T-cell (primary cell): Measurements from ENCODE around the gene RBP2. TPM values are rescaled to one million over a fixed set of nuclear protein-coding genes. Genes with fewer than 3 reads are reported as not detected.

ENCODE experiments used
- ATAC-seq, 4 experiments: fragments of 200-7000 bp in 3 of 4; fragments of 150-1000 bp in 1 of 4; cut with Tn5 transposase; replicated peaks in 1 of 4; 1 replicate in 3 of 4; 2 replicates in 1 of 4; pipeline ENCODE4 v1.10.0; 2021; ENCODE audit warnings: moderate library complexity in 3 of 4, mild to moderate bottlenecking in 2 of 4, moderate number of reproducible peaks in 1 of 4
- CTCF ChIA-PET, 2 donors: fragments of 300-600 bp; sonication (Branson Sonifier 250); formaldehyde crosslinking; loops; one replicate each; lab custom pipeline; 2022; ENCODE audit warnings: antibody characterized with exemption in 2 of 2; lab: Charles Lee
- POLR2A ChIA-PET, 2 donors: fragments of 300-600 bp; sonication (Branson Sonifier 250); formaldehyde crosslinking; loops; one replicate each; lab custom pipeline; 2022; ENCODE audit warnings: antibody characterized with exemption in 2 of 2; lab: Charles Lee
- DNase-seq, 35 experiments: peaks; one replicate each; pipeline versions ENCODE4 v3.0.0 to v3.0.0-alpha.2; 2013 to 2023
- H3K27ac ChIP-seq: one replicate; pipeline ENCODE4 v1.5.1; 2013; ENCODE audit warnings: low read length
- H3K27me3 ChIP-seq, 2 experiments: replicated peaks in 1 of 2; 1 replicate in 1 of 2; 2 replicates in 1 of 2; pipeline versions ENCODE4 v1.6.1 to v1.7.0; 2013; ENCODE audit warnings: low read length in 1 of 2, mixed read lengths in 1 of 2; ENCODE audit not compliant: control insufficient read depth in 2 of 2, insufficient read depth in 2 of 2; ENCODE audit errors: extremely low read depth in 1 of 2
- H3K36me3 ChIP-seq, 2 donors: 1 replicate in 1 of 2; 2 replicates in 1 of 2; pipeline versions ENCODE4 v1.6.1 to v1.7.0; 2013; ENCODE audit warnings: low read length in 1 of 2; ENCODE audit not compliant: control insufficient read depth in 2 of 2, insufficient read depth in 1 of 2; ENCODE audit errors: extremely low read depth in 1 of 2
- H3K4me1 ChIP-seq, 2 experiments: 1 replicate in 1 of 2; 2 replicates in 1 of 2; pipeline versions ENCODE4 v1.6.1 to v1.7.0; 2013; ENCODE audit warnings: low read length in 2 of 2, mixed read lengths in 1 of 2; ENCODE audit not compliant: insufficient read depth in 2 of 2, control insufficient read depth in 1 of 2; ENCODE audit errors: extremely low read depth in 1 of 2
- H3K4me3 ChIP-seq, 2 donors: 1 replicate in 1 of 2; 2 replicates in 1 of 2; pipeline versions ENCODE4 v1.5.1 to v1.7.0; 2013; ENCODE audit warnings: mild to moderate bottlenecking in 2 of 2, low read length in 1 of 2, moderate library complexity in 1 of 2; ENCODE audit not compliant: control insufficient read depth in 1 of 2; ENCODE audit errors: extremely low read depth in 1 of 2
- H3K9me3 ChIP-seq: 2 replicates; pipeline ENCODE4 v1.7.0; 2013
- H3K27ac Mint-ChIP-seq, 2 donors: one replicate each; pipeline ENCODE4 v1.8.0; 2020 to 2021; ENCODE audit warnings: mild to moderate bottlenecking in 2 of 2, mixed read lengths in 2 of 2
- H3K27me3 Mint-ChIP-seq, 2 donors: one replicate each; pipeline ENCODE4 v1.8.0; 2021 to 2022; ENCODE audit warnings: mixed read lengths in 2 of 2
- H3K36me3 Mint-ChIP-seq: one replicate; pipeline ENCODE4 v1.8.0; 2021; ENCODE audit warnings: mixed read lengths
- H3K4me1 Mint-ChIP-seq, 3 donors: one replicate each; pipeline ENCODE4 v1.8.0; 2020 to 2022; ENCODE audit warnings: mixed read lengths in 3 of 3, mild to moderate bottlenecking in 1 of 3
- H3K4me3 Mint-ChIP-seq, 3 donors: one replicate each; pipeline ENCODE4 v1.8.0; 2020 to 2022; ENCODE audit warnings: mild to moderate bottlenecking in 3 of 3, mixed read lengths in 3 of 3, moderate library complexity in 3 of 3
- H3K9me3 Mint-ChIP-seq, 3 donors: one replicate each; pipeline ENCODE4 v1.8.0; 2020 to 2022; ENCODE audit warnings: mixed read lengths in 3 of 3
- whole genome bisulfite sequencing: methylation state at CpG from one replicate; pipeline ENCODE4 v1.1.5; 2013; ENCODE audit warnings: missing lambda C conversion rate; ENCODE audit not compliant: insufficient coverage; 5-methylcytosine and 5-hydroxymethylcytosine counted together
- total RNA-seq, 35 experiments: library from RNA in 6 of 35; stranded (reverse) in 6 of 35; fragments of 120-200 nt in 1 of 35; gene quantifications; one replicate each; pipeline versions ENCODE4 v1.2.1 to v1.2.4 and lab custom pipeline; 2013 to 2026

Gene RBP2
- total RNA-seq, 5 donors from 2014 or later (not counting 1 experiment from before 2014, with no cell fraction given) = not detected

- Histone ChIP-seq H3K4me3 (no peak overlapping the region), H3K9me3 (no peaks in the 10 kb centered on the region), H3K27me3 (peaks cover 0 to 3% of the 10 kb centered on the region in 2 experiments), H3K27ac (no peak overlapping the region), H3K36me3 (no peaks in the 10 kb centered on the region), H3K4me1 (no peaks in the 10 kb centered on the region)
- POLR2A ChIA-PET = no interaction called here
- Mint-ChIP-seq H3K9me3 (no peaks in the 10 kb centered on the region), H3K4me3 (no peak overlapping the region), H3K36me3 (no peaks in the 10 kb centered on the region), H3K27ac (no peak overlapping the region), H3K27me3 (no peaks in the 10 kb centered on the region), H3K4me1 (no peaks in the 10 kb centered on the region)
- WGBS = 100% methylated on average over 1 of the region's 3 CpGs
- ATAC-seq = no peak
- DNase-seq = no peak
- CTCF ChIA-PET = no interaction called here
Observed at GRCh38 chr3:139472380-139473010, 3.8 kb downstream of the RBP2 start.

- no peaks in the 10 kb centered on the region for H3K4me1 Mint-ChIP-seq
- H3K9me3 Mint-ChIP-seq = no peaks in the 10 kb centered on the region
- no peak overlapping the region for H3K27ac Mint-ChIP-seq
- no peak overlapping the region for H3K4me3 ChIP-seq
- DNase-seq (no peak), ATAC-seq (no peak)
- 90% methylated on average over 2 of the region's 2 CpGs for WGBS
- H3K36me3 ChIP-seq = no peaks in the 10 kb centered on the region
- no peak overlapping the region for H3K27ac ChIP-seq
- no peaks in the 10 kb centered on the region for H3K9me3 ChIP-seq
- no peaks in the 10 kb centered on the region for H3K4me1 ChIP-seq
- CTCF ChIA-PET = interaction anchor here in 1 of 2 donors (0.7 kb wide), 1 partner anchor 9 kb away, joined by 3 read pairs; no protein-coding TSS in a partner anchor
- H3K4me3 Mint-ChIP-seq = no peak overlapping the region
- peaks cover 0 to 5% of the 10 kb centered on the region in 2 donors for H3K27me3 Mint-ChIP-seq
- no peaks in the 10 kb centered on the region for H3K36me3 Mint-ChIP-seq
- H3K27me3 ChIP-seq = peaks cover 0 to 3% of the 10 kb centered on the region in 2 experiments
- POLR2A ChIA-PET = no interaction called here
Observed at GRCh38 chr3:139470199-139470598, 6.1 kb downstream of the RBP2 start.

- Histone ChIP-seq H3K9me3 (no peaks in the 10 kb centered on the region), H3K4me1 (no peaks in the 10 kb centered on the region), H3K27ac (no peak overlapping the region), H3K36me3 (no peaks in the 10 kb centered on the region), H3K27me3 (no peaks in the 10 kb centered on the region), H3K4me3 (no peak overlapping the region)
- ChIA-PET CTCF (no interaction called here), POLR2A (no interaction called here)
- Mint-ChIP-seq H3K36me3 (no peaks in the 10 kb centered on the region), H3K4me1 (no peaks in the 10 kb centered on the region), H3K27me3 (peaks cover 0 to 5% of the 10 kb centered on the region in 2 donors), H3K9me3 (no peaks in the 10 kb centered on the region), H3K27ac (no peak overlapping the region), H3K4me3 (no peak overlapping the region)
- DNase-seq (no peak), ATAC-seq (no peak)
- 100% methylated on average over 1 of the region's 2 CpGs for WGBS
Observed at GRCh38 chr3:139468399-139468798, 7.9 kb downstream of the RBP2 start.

GRCh38 chr3:139466360-139466759, 10.0 kb downstream of the RBP2 start:
- CTCF ChIA-PET = no interaction called here
- Histone ChIP-seq H3K4me3 (no peak overlapping the region), H3K36me3 (no peaks in the 10 kb centered on the region), H3K27ac (no peak overlapping the region), H3K27me3 (no peaks in the 10 kb centered on the region), H3K4me1 (no peaks in the 10 kb centered on the region), H3K9me3 (no peaks in the 10 kb centered on the region)
- H3K27ac Mint-ChIP-seq = no peak overlapping the region
- no peak overlapping the region for H3K4me3 Mint-ChIP-seq
- no peaks in the 10 kb centered on the region for H3K9me3 Mint-ChIP-seq
- 83% methylated on average over 1 of the region's 5 CpGs for WGBS
- no peaks in the 10 kb centered on the region for H3K4me1 Mint-ChIP-seq
- DNase-seq = no peak
- ATAC-seq = no peak
- POLR2A ChIA-PET = no interaction called here
- peaks cover 0 to 5% of the 10 kb centered on the region in 2 donors for H3K27me3 Mint-ChIP-seq
- no peaks in the 10 kb centered on the region for H3K36me3 Mint-ChIP-seq

GRCh38 chr3:139465636-139466035, 10.7 kb downstream of the RBP2 start:
- no peaks in the 10 kb centered on the region for H3K9me3 Mint-ChIP-seq
- Histone ChIP-seq H3K4me3 (no peak overlapping the region), H3K27me3 (no peaks in the 10 kb centered on the region), H3K27ac (no peak overlapping the region), H3K9me3 (no peaks in the 10 kb centered on the region), H3K36me3 (no peaks in the 10 kb centered on the region), H3K4me1 (no peaks in the 10 kb centered on the region)
- WGBS = no CpG with 5 or more reads among the region's 7 CpGs
- ChIA-PET POLR2A (interaction anchor here in 1 of 2 donors (0.6 kb wide), 1 partner anchor 10 kb away, joined by 3 read pairs; no protein-coding TSS in a partner anchor), CTCF (no interaction called here)
- DNase-seq = no peak
- H3K27me3 Mint-ChIP-seq = peaks cover 0 to 5% of the 10 kb centered on the region in 2 donors
- ATAC-seq = no peak
- H3K4me1 Mint-ChIP-seq = no peaks in the 10 kb centered on the region
- H3K4me3 Mint-ChIP-seq = no peak overlapping the region
- no peak overlapping the region for H3K27ac Mint-ChIP-seq
- H3K36me3 Mint-ChIP-seq = no peaks in the 10 kb centered on the region

- no peak overlapping the region for H3K4me3 Mint-ChIP-seq
- H3K27ac Mint-ChIP-seq = no peak overlapping the region
- Histone ChIP-seq H3K27ac (no peak overlapping the region), H3K36me3 (no peaks in the 10 kb centered on the region), H3K27me3 (no peaks in the 10 kb centered on the region), H3K4me3 (no peak overlapping the region), H3K4me1 (no peaks in the 10 kb centered on the region), H3K9me3 (no peaks in the 10 kb centered on the region)
- WGBS = 80% methylated on average over 1 of the region's 3 CpGs
- no peaks in the 10 kb centered on the region for H3K36me3 Mint-ChIP-seq
- peaks cover 0 to 5% of the 10 kb centered on the region in 2 donors for H3K27me3 Mint-ChIP-seq
- H3K4me1 Mint-ChIP-seq = no peaks in the 10 kb centered on the region
- CTCF ChIA-PET = no interaction called here
- ATAC-seq (no peak), DNase-seq (no peak)
- POLR2A ChIA-PET = no interaction called here
- H3K9me3 Mint-ChIP-seq = no peaks in the 10 kb centered on the region
Observed at GRCh38 chr3:139463466-139463865, 12.8 kb downstream of the RBP2 start.
